ENCODE results near the gene KMT2B.
A peak's percentile ranks its signal among the peaks of the same experiment; 100 is the strongest.
"Not testable (repeated sequence)": the region's sequence is repeated elsewhere in the genome, so short reads cannot be mapped to it uniquely, and the experiment has no call there.

KMT2B gene

GRCh38 chr19:35757231-35757748 is 39.5 kb downstream of the KMT2B start:
- DNase-seq (ENCODE audit: low spot score) = peak; percentile 39

GRCh38 chr19:35757749-35758608 is 40.2 kb downstream of the KMT2B start, which contains the start of gene PROSER3:
Gene PROSER3, plus strand, starts transcription at chr19:35758176. Its CDS starts 40 bp downstream, at chr19:35758216.
- peak; percentile 99 for DNase-seq (ENCODE audit: low spot score)

- no peak for DNase-seq (ENCODE audit: low spot score)
Measured at GRCh38 chr19:35759697-35760096, 41.9 kb downstream of the KMT2B start.

- DNase-seq (ENCODE audit: low spot score) = no peak
Measured at GRCh38 chr19:35760711-35761349, 43.0 kb downstream of the KMT2B start.

GRCh38 chr19:35764432-35765315 is 46.9 kb downstream of the KMT2B start:
- DNase-seq (ENCODE audit: low spot score) = no peak

GRCh38 chr19:35766571-35767104 is 48.8 kb downstream of the KMT2B start:
- no peak for DNase-seq (ENCODE audit: low spot score)

- DNase-seq (ENCODE audit: low spot score) = no peak
Measured at GRCh38 chr19:35767288-35768081, 49.7 kb downstream of the KMT2B start.

GRCh38 chr19:35768082-35768421 is 50.2 kb downstream of the KMT2B start:
- DNase-seq (ENCODE audit: low spot score) = no peak

- not testable (repeated sequence) for DNase-seq (ENCODE audit: low spot score)
Measured at GRCh38 chr19:35772362-35772761, 54.6 kb downstream of the KMT2B start.

GRCh38 chr19:35773020-35773806 is 55.4 kb downstream of the KMT2B start:
- no peak for DNase-seq (ENCODE audit: low spot score)

- DNase-seq (ENCODE audit: low spot score) = no peak
Measured at GRCh38 chr19:35774274-35775045, 56.7 kb downstream of the KMT2B start.

- DNase-seq (ENCODE audit: low spot score) = no peak
Measured at GRCh38 chr19:35775046-35775297, 57.2 kb downstream of the KMT2B start.

- peak; percentile 98 for DNase-seq (ENCODE audit: low spot score)
Measured at GRCh38 chr19:35775298-35776101, 57.7 kb downstream of the KMT2B start, which contains the start of gene ARHGAP33. Gene ARHGAP33, plus strand, starts transcription at chr19:35775564. Its CDS starts 95 bp downstream, at chr19:35775659.

- peak; percentile 27 for DNase-seq (ENCODE audit: low spot score)
Measured at GRCh38 chr19:35776102-35776788, 58.4 kb downstream of the KMT2B start.

- peak; percentile 76 for DNase-seq (ENCODE audit: low spot score)
Measured at GRCh38 chr19:35777086-35777841, 59.5 kb downstream of the KMT2B start.

- no peak for DNase-seq (ENCODE audit: low spot score)
Measured at GRCh38 chr19:35777961-35778360, 60.2 kb downstream of the KMT2B start.

- DNase-seq (ENCODE audit: low spot score) = no peak
Measured at GRCh38 chr19:35779033-35779432, 61.2 kb downstream of the KMT2B start.
